Measurements from ENCODE around the gene STC2. TPM values are rescaled to one million over a fixed set of nuclear protein-coding genes. Genes with fewer than 3 reads are reported as not detected.

Gene STC2
- total RNA-seq, 1 experiment from 2014 or later = 43.8 TPM

DNA sequence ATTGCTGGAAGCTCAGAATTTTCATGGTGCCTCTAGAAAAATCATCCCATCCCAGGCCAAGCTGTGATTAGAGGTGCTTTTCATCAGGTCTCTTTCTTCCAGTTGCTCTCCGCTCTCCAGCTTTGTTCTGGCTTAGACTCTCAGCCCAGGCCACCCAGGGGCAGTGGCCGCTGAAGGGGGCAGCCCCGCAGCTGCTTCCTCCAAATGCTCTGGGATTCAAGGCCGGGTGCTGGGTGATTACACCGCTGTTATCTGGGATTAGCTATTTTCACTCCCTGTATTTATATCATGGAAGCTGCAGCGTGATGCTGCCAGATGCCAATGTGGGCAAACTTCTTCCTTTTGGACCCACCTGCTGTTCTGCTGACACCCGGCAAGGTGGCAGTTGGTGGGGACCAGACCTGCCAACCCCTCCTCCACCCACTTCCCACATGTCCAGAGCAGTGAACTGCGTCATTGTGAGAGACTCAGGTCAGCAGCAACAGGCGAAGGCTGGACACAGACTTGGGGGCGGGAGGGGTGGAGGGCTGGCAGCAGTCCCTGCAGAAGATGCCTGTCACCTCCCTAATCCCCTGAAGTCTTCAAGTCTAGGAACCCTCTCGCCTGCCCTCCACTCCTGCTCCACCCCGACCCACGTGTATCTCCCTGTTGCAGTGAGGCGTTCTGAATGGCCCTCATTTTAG lies 59.3 kb downstream of the STC2 start:
- DNase-seq (ENCODE audit: low spot score) = no peak

DNA sequence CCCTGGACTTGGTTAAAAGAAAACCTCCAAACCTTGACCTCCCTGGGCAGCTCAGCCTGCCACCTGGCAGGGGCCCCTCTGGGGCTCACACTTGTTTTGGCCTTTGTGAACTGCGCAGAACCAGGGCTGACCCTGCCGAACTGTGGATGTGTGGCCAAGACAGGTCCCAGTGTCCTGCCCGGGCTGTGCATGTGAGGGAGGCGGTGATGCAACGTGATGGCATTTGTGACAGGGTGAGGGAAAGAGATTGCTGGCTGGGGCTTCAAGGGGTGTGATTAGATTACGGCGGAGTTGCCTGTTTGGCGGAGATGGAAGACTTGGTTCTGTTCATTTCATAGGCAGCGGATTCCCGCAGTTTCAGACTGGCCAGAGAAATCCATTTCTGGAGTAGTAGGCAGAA lies 62.8 kb downstream of the STC2 start:
- no peak for DNase-seq (ENCODE audit: low spot score)

Other genes with a start within 250 kb of the STC2 start
- gene BNIP1, start 183.9 kb downstream of the STC2 start, total RNA-seq (2014; rRNA removed; shearing (Covaris generic)) = 25.2 and 39.2 TPM in 2 replicates
- 0.41 TPM in 1 of 2 replicates, not detected in the other for gene NKX2-5, start 93.2 kb downstream of the STC2 start, total RNA-seq (2014; rRNA removed; shearing (Covaris generic))

All from H4 (cell line).